HEK293 (cell line): ENCODE data around the gene RPS6KA2.

Experiments
- CTCF ChIA-PET: fragments of 350-600 bp; formaldehyde crosslinking; extraction: SDS; loops from one replicate; lab custom pipeline; 2021; ENCODE audit warnings: antibody characterized with exemption; lab: Yijun Ruan, JAX
- POLR2A ChIA-PET: fragments of 300-600 bp; formaldehyde crosslinking; extraction: SDS; loops from one replicate; lab custom pipeline; 2020; ENCODE audit warnings: antibody characterized with exemption, inconsistent platforms; lab: Yijun Ruan, JAX
- H3K27ac ChIP-seq: fragments of 200-500 bp; sonication (Bioruptor generic); 2 replicates; pipeline ENCODE4 v1.5.1; 2014; ENCODE audit warnings: low read depth, low read length, control low read depth, inconsistent platforms; ENCODE audit errors: extremely low read depth
- H3K36me3 ChIP-seq, 2 experiments: fragments of 200-500 bp in 1 of 2; sonication (Bioruptor generic) in 1 of 2; 1 replicate in 1 of 2; 2 replicates in 1 of 2; pipeline ENCODE4 v1.5.1; 2014 to 2017; ENCODE audit warnings: inconsistent platforms in 2 of 2, low read length in 2 of 2; ENCODE audit not compliant: control insufficient read depth in 2 of 2, insufficient read depth in 1 of 2
- H3K4me1 ChIP-seq: fragments of 200-500 bp; sonication (Bioruptor generic); 2 replicates; pipeline ENCODE4 v1.5.1; 2014; ENCODE audit warnings: mild to moderate bottlenecking, low read length, inconsistent platforms; ENCODE audit not compliant: control insufficient read depth, insufficient read depth
- H3K4me3 ChIP-seq: 2 replicates; pipeline ENCODE4 v1.5.1; 2011; ENCODE audit warnings: low read depth, mild to moderate bottlenecking, control low read depth, low read length, moderate library complexity
- H3K9me3 ChIP-seq: fragments of 200-500 bp; sonication (Bioruptor generic); 2 replicates; pipeline ENCODE4 v1.5.1; 2014; ENCODE audit warnings: low read depth, low read length, inconsistent platforms; ENCODE audit not compliant: control insufficient read depth, insufficient read depth
- KLF1 ChIP-seq: fragments of 450-650 bp; formaldehyde crosslinking; IDR thresholded peaks from 2 replicates; pipeline ENCODE4 v1.5.1; 2016; ENCODE audit warnings: missing biosample characterization, missing genetic modification characterization
- MEIS1 ChIP-seq: sonication (generic); formaldehyde crosslinking; IDR thresholded peaks from 2 replicates; pipeline ENCODE4 v1.8.1; 2022; ENCODE audit warnings: missing genetic modification reagents, mild to moderate bottlenecking, borderline replicate concordance
- MYNN ChIP-seq: fragments of 450-650 bp; formaldehyde crosslinking; IDR thresholded peaks from 2 replicates; pipeline ENCODE4 v1.5.1; 2016; ENCODE audit warnings: missing biosample characterization, missing genetic modification characterization, borderline replicate concordance
- PRDM4 ChIP-seq: fragments of 450-650 bp; formaldehyde crosslinking; IDR thresholded peaks from 2 replicates; pipeline ENCODE4 v1.5.1; 2017; ENCODE audit warnings: missing biosample characterization, missing genetic modification characterization
- SCRT2 ChIP-seq: fragments of 450-650 bp; formaldehyde crosslinking; IDR thresholded peaks from 2 replicates; pipeline ENCODE4 v1.5.1; 2016; ENCODE audit warnings: missing biosample characterization, missing genetic modification characterization
- SP2 ChIP-seq: fragments of 450-650 bp; formaldehyde crosslinking; IDR thresholded peaks from 2 replicates; pipeline ENCODE4 v1.5.1; 2016; ENCODE audit warnings: missing biosample characterization, missing genetic modification characterization
- SP3 ChIP-seq: fragments of 450-650 bp; formaldehyde crosslinking; IDR thresholded peaks from 2 replicates; pipeline ENCODE4 v1.5.1; 2016; ENCODE audit warnings: missing biosample characterization, missing genetic modification characterization
- ZBTB26 ChIP-seq: fragments of 450-650 bp; formaldehyde crosslinking; optimal IDR thresholded peaks from 2 replicates; pipeline ENCODE3; 2016; ENCODE audit warnings: missing biosample characterization, mild to moderate bottlenecking, missing genetic modification characterization
- ZEB2 ChIP-seq: fragments of 450-650 bp; formaldehyde crosslinking; IDR thresholded peaks from 2 replicates; pipeline ENCODE4 v1.5.1; 2016; ENCODE audit warnings: missing biosample characterization, missing genetic modification characterization
- ZIC2 ChIP-seq: fragments of 450-650 bp; formaldehyde crosslinking; IDR thresholded peaks from 2 replicates; pipeline ENCODE4 v1.5.1; 2016; ENCODE audit warnings: missing biosample characterization, missing genetic modification characterization
- ZNF132 ChIP-seq: fragments of 450-650 bp; formaldehyde crosslinking; IDR thresholded peaks from 2 replicates; pipeline ENCODE4 v1.5.1; 2017; ENCODE audit warnings: missing biosample characterization, missing genetic modification characterization, borderline replicate concordance
- ZNF157 ChIP-seq: fragments of 450-650 bp; formaldehyde crosslinking; IDR thresholded peaks from 2 replicates; pipeline ENCODE4 v1.5.1; 2016; ENCODE audit warnings: missing biosample characterization, missing genetic modification characterization
- ZNF211 ChIP-seq: fragments of 450-650 bp; formaldehyde crosslinking; IDR thresholded peaks from 2 replicates; pipeline ENCODE4 v1.5.1; 2016; ENCODE audit warnings: low read depth, missing biosample characterization, missing genetic modification characterization
- ZNF280C ChIP-seq: fragments of 450-650 bp; formaldehyde crosslinking; IDR thresholded peaks from 2 replicates; pipeline ENCODE4 v1.5.1; 2016; ENCODE audit warnings: missing biosample characterization, missing genetic modification characterization
- ZNF302 ChIP-seq: fragments of 450-650 bp; formaldehyde crosslinking; IDR thresholded peaks from 2 replicates; pipeline ENCODE4 v1.5.1; 2016; ENCODE audit warnings: missing biosample characterization, missing genetic modification characterization, low read depth
- ZNF433 ChIP-seq: fragments of 450-650 bp; formaldehyde crosslinking; IDR thresholded peaks from 2 replicates; pipeline ENCODE4 v1.5.1; 2016; ENCODE audit warnings: missing biosample characterization, missing genetic modification characterization, low read depth
- ZNF488 ChIP-seq: fragments of 450-650 bp; formaldehyde crosslinking; IDR thresholded peaks from 2 replicates; pipeline ENCODE4 v1.5.1; 2016; ENCODE audit warnings: missing biosample characterization, missing genetic modification characterization
- ZNF560 ChIP-seq: fragments of 450-650 bp; formaldehyde crosslinking; IDR thresholded peaks from 2 replicates; pipeline ENCODE4 v1.5.1; 2017; ENCODE audit warnings: missing biosample characterization, missing genetic modification characterization, borderline replicate concordance
- ZNF624 ChIP-seq: fragments of 450-650 bp; formaldehyde crosslinking; IDR thresholded peaks from 2 replicates; pipeline ENCODE4 v1.5.1; 2017; ENCODE audit warnings: missing biosample characterization, missing genetic modification characterization
- ZNF791 ChIP-seq: fragments of 450-650 bp; formaldehyde crosslinking; IDR thresholded peaks from 2 replicates; pipeline ENCODE4 v1.5.1; 2016; ENCODE audit warnings: missing biosample characterization, missing genetic modification characterization
- ZSCAN18 ChIP-seq: fragments of 450-650 bp; formaldehyde crosslinking; IDR thresholded peaks from 2 replicates; pipeline ENCODE4 v1.5.1; 2016; ENCODE audit warnings: missing biosample characterization, missing genetic modification characterization
- ZSCAN23 ChIP-seq: fragments of 450-650 bp; formaldehyde crosslinking; IDR thresholded peaks from 2 replicates; pipeline ENCODE4 v1.5.1; 2016; ENCODE audit warnings: missing biosample characterization, missing genetic modification characterization

RPS6KA2 gene

GRCh38 chr6:166502453-166502852 lies 124.6 kb downstream of the RPS6KA2 start:
- Histone ChIP-seq H3K27ac (no peak overlapping the region), H3K36me3 (peaks cover 0 to 10% of the 10 kb centered on the region in 2 experiments; a peak in 2 of 3 replicates), H3K4me3 (no peak overlapping the region), H3K4me1 (no peaks in the 10 kb centered on the region), H3K9me3 (no peaks in the 10 kb centered on the region)
- ChIA-PET CTCF (interaction anchor here (0.6 kb wide), 1 partner anchor 101 kb away, joined by 3 read pairs; no protein-coding TSS in a partner anchor), POLR2A (no interaction called here)
- TF ChIP-seq ZNF624 (no peak), ZIC2 (tag by site-specific recombination) (no peak), ZNF560 (tag by site-specific recombination) (no peak), ZNF433 (tag by site-specific recombination) (no peak), ZNF211 (tag by site-specific recombination) (no peak), ZSCAN23 (tag by site-specific recombination) (no peak), ZNF488 (tag by site-specific recombination) (no peak), SP2 (tag by site-specific recombination) (no peak), MYNN (tag by site-specific recombination) (no peak), MEIS1 (CRISPR knock-in tag) (no peak), PRDM4 (tag by site-specific recombination) (no peak)

- H3K27ac ChIP-seq = no peak overlapping the region
- ChIA-PET CTCF (no interaction called here), POLR2A (no interaction called here)
- H3K4me3 ChIP-seq = no peak overlapping the region
- no peaks in the 10 kb centered on the region for H3K4me1 ChIP-seq
- H3K36me3 ChIP-seq = peaks cover 0 to 8% of the 10 kb centered on the region in 2 experiments; a peak in 1 of 3 replicates
- TF ChIP-seq ZBTB26 (no peak), KLF1 (tag by site-specific recombination) (no peak), ZEB2 (tag by site-specific recombination) (no peak), ZNF488 (tag by site-specific recombination) (no peak), ZNF157 (no peak), SCRT2 (no peak), SP3 (tag by site-specific recombination) (no peak), ZSCAN18 (tag by site-specific recombination) (no peak), ZNF791 (no peak), ZNF280C (tag by site-specific recombination) (no peak), ZNF132 (tag by site-specific recombination) (no peak), ZNF302 (tag by site-specific recombination) (no peak)
- H3K9me3 ChIP-seq = no peaks in the 10 kb centered on the region
Observed at GRCh38 chr6:166501246-166501645, 125.8 kb downstream of the RPS6KA2 start.
